HG03520 (cell line): Measurements from ENCODE around the gene PRKCSH.

ENCODE experiments used
- ATAC-seq: cut with Tn5 transposase; IDR thresholded peaks from one replicate; pipeline ENCODE4 v1.9.1; 2021; ENCODE audit warnings: mild to moderate bottlenecking, moderate library complexity; ENCODE audit not compliant: unreplicated experiment

The PRKCSH gene

GRCh38 chr19:11495885-11496284 is 60.5 kb downstream of the PRKCSH start:
- no peak for ATAC-seq

GRCh38 chr19:11496391-11497163 is 61.1 kb downstream of the PRKCSH start:
- no peak for ATAC-seq

GRCh38 chr19:11499220-11499726 is 63.8 kb downstream of the PRKCSH start:
- no peak for ATAC-seq

GRCh38 chr19:11499890-11500420 is 64.5 kb downstream of the PRKCSH start:
- ATAC-seq: no peak
